Thyroid gland (tissue), 4 donors: ENCODE data around the gene ARNT2. TPM values are rescaled to one million over a fixed set of nuclear protein-coding genes. Genes with fewer than 3 reads are reported as not detected.

Experiments
- DNase-seq, 2 donors: peaks; one replicate each; pipeline ENCODE4 v3.0.0-alpha.2; 2019
- H3K27ac ChIP-seq, 3 donors: fragments of 200-600 bp; sonication (generic); 1 replicate in 2 of 3; 2 replicates in 1 of 3; pipeline ENCODE4 v1.5.1; 2016 to 2019; ENCODE audit warnings: mild to moderate bottlenecking in 1 of 3, moderate library complexity in 1 of 3
- H3K27me3 ChIP-seq: fragments of 200-600 bp; sonication (generic); one replicate; pipeline ENCODE4 v1.5.1; 2019
- H3K36me3 ChIP-seq, 2 donors: fragments of 200-600 bp; sonication (generic); one replicate each; pipeline ENCODE4 v1.5.1; 2016 to 2019
- H3K4me1 ChIP-seq, 2 donors: fragments of 200-600 bp; sonication (generic); one replicate each; pipeline ENCODE4 v1.5.1; 2017 to 2019
- H3K4me3 ChIP-seq, 3 donors: fragments of 200-600 bp; sonication (generic); replicated peaks in 1 of 3; 1 replicate in 2 of 3; 2 replicates in 1 of 3; pipeline ENCODE4 v1.5.1; 2016; ENCODE audit warnings: mild to moderate bottlenecking in 1 of 3
- H3K9me3 ChIP-seq: fragments of 200-600 bp; sonication (generic); one replicate; pipeline ENCODE4 v1.5.1; 2017
- POLR2A ChIP-seq, 2 donors: fragments of 450-650 bp; IDR thresholded peaks; one replicate each; pipeline ENCODE4 v1.6.1; 2017; ENCODE audit warnings: antibody characterized with exemption in 2 of 2, mild to moderate bottlenecking in 2 of 2, moderate library complexity in 1 of 2
- WGBS, 2 donors: methylation state at CpG; one replicate each; pipeline ENCODE4 v1.1.5; 2017; 5-methylcytosine and 5-hydroxymethylcytosine counted together
- intact Hi-C: fragments of 100-400 bp; cut with DNase I; formaldehyde crosslinking; loops from one replicate; pipeline ENCODE4 v1.15.1; 2023
- total RNA-seq, 4 donors: library from RNA; depleted of rRNA; stranded (reverse); fragments of >200 nt; gene quantifications; one replicate each; pipeline ENCODE4 v1.2.3, GENCODE V29; 2016
- TF ChIP-seq, protein P1 (sequence below), 6 experiments: fragments of 200-600 bp in 3 of 6; fragments of 450-650 bp in 3 of 6; sonication (generic) in 3 of 6; IDR thresholded peaks; one replicate each; pipeline ENCODE4 v1.5.1; 2016 to 2019; ENCODE audit warnings: antibody characterized with exemption in 6 of 6, mild to moderate bottlenecking in 2 of 6, inconsistent platforms in 1 of 6, moderate library complexity in 1 of 6

ARNT2 gene
- total RNA-seq, 4 donors from 2014 or later: 9.4 to 19.1 (median 13.8) TPM

DNA sequence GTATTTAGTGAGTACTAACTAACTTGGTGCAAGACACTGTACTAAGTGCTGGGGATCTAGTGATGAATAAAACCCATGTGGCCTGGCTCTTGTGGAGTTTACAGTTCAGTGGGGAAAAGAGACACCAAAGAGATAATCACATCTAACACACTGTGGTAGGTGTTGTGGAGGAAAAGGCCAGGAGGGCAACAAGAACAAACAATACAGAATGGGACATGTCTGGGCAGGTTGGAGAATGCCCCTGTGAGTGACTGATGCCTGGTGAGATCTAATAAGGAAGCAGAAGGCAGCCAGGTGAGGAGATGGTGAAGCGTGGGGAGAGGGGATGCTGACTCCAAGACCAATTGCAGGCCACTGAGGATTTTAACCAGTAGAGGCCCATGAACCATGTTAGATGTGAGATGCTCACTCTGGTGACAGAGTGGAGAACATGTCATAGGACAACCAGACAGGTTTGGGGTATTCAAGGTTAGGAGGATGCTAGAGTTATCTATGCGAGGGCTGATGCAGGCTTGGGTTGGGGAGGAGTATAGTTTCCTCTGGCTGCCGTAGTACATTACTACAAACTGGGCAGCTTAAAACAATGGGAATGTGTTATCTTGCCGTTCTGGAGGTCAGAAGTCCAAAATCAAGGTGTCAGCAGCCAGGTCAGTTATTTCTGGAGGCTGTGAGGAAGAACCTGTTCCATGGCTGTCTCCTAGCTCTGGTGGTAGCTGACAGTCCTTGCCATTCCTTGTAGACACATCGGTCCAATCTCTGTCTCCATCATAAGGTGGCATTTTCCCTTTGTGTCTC, 81.4 kb downstream of the ARNT2 start:
- intact Hi-C loops: no loop called here
- no peak overlapping the region for H3K27ac ChIP-seq
- peaks cover 0 to 14% of the 10 kb centered on the region in 2 donors for H3K4me1 ChIP-seq
- H3K36me3 ChIP-seq: no peaks in the 10 kb centered on the region
- DNase-seq: no peak
- 89 to 95% methylated on average over 5 of the region's 5 CpGs for WGBS, 2 donors
- TF ChIP-seq, protein P1, sequence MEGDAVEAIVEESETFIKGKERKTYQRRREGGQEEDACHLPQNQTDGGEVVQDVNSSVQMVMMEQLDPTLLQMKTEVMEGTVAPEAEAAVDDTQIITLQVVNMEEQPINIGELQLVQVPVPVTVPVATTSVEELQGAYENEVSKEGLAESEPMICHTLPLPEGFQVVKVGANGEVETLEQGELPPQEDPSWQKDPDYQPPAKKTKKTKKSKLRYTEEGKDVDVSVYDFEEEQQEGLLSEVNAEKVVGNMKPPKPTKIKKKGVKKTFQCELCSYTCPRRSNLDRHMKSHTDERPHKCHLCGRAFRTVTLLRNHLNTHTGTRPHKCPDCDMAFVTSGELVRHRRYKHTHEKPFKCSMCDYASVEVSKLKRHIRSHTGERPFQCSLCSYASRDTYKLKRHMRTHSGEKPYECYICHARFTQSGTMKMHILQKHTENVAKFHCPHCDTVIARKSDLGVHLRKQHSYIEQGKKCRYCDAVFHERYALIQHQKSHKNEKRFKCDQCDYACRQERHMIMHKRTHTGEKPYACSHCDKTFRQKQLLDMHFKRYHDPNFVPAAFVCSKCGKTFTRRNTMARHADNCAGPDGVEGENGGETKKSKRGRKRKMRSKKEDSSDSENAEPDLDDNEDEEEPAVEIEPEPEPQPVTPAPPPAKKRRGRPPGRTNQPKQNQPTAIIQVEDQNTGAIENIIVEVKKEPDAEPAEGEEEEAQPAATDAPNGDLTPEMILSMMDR (IDR thresholded peaks at IDR 0.05): no peak
- no peak for TF ChIP-seq POLR2A (IDR thresholded peaks at IDR 0.05)
- H3K27me3 ChIP-seq: no peaks in the 10 kb centered on the region
- no peak overlapping the region for H3K4me3 ChIP-seq
- H3K9me3 ChIP-seq: no peaks in the 10 kb centered on the region

DNA sequence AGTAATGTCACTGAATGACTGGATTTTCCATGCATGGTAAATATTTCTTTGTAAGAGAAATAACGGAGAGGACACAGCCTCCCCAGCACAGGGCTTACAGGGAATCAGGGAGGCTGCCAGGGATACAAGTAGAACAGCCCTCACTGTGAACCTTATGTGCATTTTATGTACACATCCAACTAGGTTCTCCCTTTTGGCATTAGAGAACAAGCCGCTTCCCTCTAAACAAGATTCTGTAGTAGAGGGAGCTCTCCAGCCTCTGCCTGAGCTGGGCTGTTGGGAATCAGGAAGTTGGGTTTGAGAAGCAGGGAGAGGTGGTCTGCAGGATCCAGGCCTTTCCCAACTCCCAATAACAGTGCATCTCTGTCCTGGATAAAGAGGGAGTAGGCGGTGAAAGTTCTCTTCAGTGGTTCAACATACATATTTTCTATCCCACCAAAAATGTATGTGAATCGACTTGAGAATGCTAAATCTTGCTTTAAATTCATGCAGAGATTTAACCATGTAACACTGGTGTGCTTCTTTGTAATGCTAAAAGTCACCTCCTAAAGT, 83.7 kb downstream of the ARNT2 start:
- DNase-seq: no peak
- H3K4me3 ChIP-seq: no peak overlapping the region
- H3K4me1 ChIP-seq: peaks cover 0 to 14% of the 10 kb centered on the region in 2 donors
- intact Hi-C loops: no loop called here
- TF ChIP-seq, protein P1 (IDR thresholded peaks at IDR 0.05): no peak
- no peak for TF ChIP-seq POLR2A (IDR thresholded peaks at IDR 0.05)
- H3K36me3 ChIP-seq: no peaks in the 10 kb centered on the region
- no peaks in the 10 kb centered on the region for H3K9me3 ChIP-seq
- H3K27me3 ChIP-seq: no peaks in the 10 kb centered on the region
- no peak overlapping the region for H3K27ac ChIP-seq
- 90 to 91% methylated on average over 4 of the region's 4 CpGs for WGBS, 2 donors

DNA sequence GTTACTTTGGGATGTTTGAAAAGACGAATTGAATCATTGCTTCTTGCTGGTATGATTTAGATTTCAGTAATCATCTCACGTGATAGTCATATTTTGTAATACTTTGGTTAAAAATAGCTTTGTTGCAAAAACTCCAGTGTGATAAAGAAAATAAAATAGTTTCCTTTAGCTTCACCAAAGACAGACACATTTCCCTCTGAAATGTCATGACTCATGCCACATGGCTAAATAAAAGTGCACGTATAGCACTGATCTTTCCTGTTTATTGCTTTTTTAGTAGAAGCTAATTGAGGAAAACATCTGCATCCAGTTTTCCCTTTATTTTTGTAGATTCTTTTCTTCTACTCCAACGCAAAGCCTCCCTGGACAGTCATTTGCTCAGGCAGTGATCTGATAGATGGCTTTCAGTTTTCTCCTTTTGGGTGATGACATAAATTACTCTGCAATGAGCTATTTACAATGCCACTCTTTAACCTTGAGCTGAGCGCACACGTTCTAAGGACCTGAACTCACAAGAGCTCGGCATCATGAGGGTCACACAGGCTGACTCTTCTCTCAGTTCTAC, 84.9 kb downstream of the ARNT2 start:
- peaks cover 0 to 12% of the 10 kb centered on the region in 2 donors for H3K4me1 ChIP-seq
- intact Hi-C loops: no loop called here

DNA sequence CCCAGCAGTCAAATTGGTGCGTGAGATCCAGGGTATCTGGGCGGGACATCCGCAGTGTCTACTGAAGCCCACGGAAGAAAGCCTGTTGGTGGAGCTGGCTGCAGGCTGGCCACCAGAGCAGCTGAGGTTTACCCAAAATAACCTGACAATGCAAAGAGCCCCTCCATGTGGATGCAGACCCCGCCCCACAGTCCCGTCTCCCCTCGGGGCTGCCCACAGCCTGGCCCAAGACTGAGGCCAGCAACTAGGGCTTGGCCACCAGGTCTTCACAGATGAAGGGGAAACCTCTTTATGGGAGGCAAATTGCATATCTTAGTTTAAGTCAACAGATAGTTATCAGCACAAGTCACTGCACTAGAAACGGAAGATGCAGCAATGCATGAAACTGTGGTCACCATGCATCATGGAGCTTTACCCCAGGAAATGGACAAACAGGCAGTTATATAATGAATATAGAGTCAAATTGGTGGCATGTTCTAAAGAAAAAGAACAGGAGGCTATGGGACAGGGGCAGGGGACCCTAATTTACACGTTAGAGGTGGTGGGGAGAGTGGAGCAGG, 86.3 kb downstream of the ARNT2 start:
- TF ChIP-seq POLR2A (IDR thresholded peaks at IDR 0.05): no peak
- TF ChIP-seq, protein P1 (IDR thresholded peaks at IDR 0.05): no peak
- no peak for DNase-seq
- Histone ChIP-seq H3K4me3 (no peak overlapping the region), H3K4me1 (peaks cover 2 to 8% of the 10 kb centered on the region in 2 donors), H3K9me3 (no peaks in the 10 kb centered on the region), H3K36me3 (no peaks in the 10 kb centered on the region), H3K27ac (no peak overlapping the region), H3K27me3 (no peaks in the 10 kb centered on the region)
- intact Hi-C loops: no loop called here
- 91 to 98% methylated on average over 9 of the region's 9 CpGs for WGBS, 2 donors

More for the DNA sequence above, 84.9 kb downstream of the ARNT2 start:
- Histone ChIP-seq H3K9me3 (no peaks in the 10 kb centered on the region), H3K27me3 (no peaks in the 10 kb centered on the region), H3K36me3 (no peaks in the 10 kb centered on the region), H3K4me3 (no peak overlapping the region), H3K27ac (peak overlapping the region in 2 of 3 donors; percentile 40 to 59)
- TF ChIP-seq, protein P1 (IDR thresholded peaks at IDR 0.05): no peak
- TF ChIP-seq POLR2A (IDR thresholded peaks at IDR 0.05): no peak
- 65% methylated on average over 7 of the region's 7 CpGs for WGBS, 2 donors
- DNase-seq: no peak
